CD4-positive, alpha-beta T cell treated with Interleukin-17A for 4 hours (primary cell): ENCODE results near the gene FAM3C.
A peak's percentile ranks its signal among the peaks of the same experiment; 100 is the strongest.

ENCODE experiments used
- DNase-seq: peaks from one replicate; pipeline ENCODE4 v3.0.0-alpha.2; 2020; ENCODE audit warnings: mixed read lengths

The FAM3C gene

DNA sequence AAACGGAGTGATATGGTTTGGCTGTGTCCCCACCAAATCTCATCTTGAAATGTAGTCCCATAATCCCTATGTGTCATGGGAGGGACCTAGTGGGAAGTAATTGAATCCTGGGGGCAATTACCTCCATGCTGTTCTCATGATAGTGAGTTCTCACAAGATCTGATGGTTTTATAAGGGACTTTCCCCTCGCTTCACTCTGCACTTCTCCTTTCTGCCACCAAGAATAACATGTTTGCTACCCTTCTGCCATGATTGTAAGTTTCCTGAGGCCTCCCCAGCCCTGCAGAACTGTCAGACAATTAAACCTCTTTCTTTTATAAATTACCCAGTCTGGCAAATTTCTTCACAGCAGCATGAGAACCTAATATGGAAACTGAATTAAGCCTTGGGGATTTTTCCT, 19.1 kb downstream of the FAM3C start:
- DNase-seq, result no peak

DNA sequence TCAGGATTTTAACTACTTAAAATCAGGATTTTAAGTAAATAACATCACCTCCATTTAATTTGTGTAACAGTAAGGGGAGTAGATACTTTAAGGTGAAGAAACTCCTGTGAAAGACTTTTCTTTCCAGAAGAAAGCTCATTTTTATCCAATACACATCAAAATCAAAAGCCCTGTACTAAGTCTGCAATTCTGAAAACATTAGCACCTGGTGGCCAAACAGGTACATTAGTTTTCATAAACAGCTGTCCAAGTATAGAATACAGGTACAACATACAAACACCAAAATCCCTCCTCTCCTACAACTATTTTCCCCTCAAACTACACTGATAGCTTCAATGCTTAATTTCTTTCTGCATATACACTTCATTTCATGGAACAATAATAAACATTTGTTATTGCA, 22.9 kb downstream of the FAM3C start:
- DNase-seq, result no peak

- DNase-seq, result no peak
Measured at GRCh38 chr7:121372376-121373010, 23.6 kb downstream of the FAM3C start.

DNA sequence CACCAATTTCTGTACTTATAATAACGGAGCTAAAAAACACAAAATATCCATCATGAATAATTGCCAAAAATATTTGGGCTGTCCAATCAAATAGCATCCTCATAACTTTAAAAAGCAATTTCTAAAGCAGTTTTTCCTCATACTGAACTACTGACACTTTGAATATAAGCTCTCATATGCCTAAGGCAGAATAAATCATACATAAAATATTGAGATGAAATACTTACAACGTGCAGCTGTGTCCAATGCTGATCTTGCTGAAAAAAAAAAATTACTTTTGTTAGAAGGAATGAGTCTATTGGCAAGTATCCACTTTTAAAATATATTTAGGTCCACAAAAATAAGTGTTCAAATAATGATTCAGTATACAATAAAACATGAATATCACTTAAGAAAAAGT, 24.2 kb downstream of the FAM3C start:
- no peak for DNase-seq

GRCh38 chr7:121371367-121371766, 24.7 kb downstream of the FAM3C start:
- DNase-seq, result no peak

- DNase-seq, result no peak
Measured at GRCh38 chr7:121369462-121369861, 26.6 kb downstream of the FAM3C start.

GRCh38 chr7:121366852-121367431, 29.2 kb downstream of the FAM3C start:
- peak; percentile 52 for DNase-seq

GRCh38 chr7:121360564-121360963, 35.5 kb downstream of the FAM3C start:
- no peak for DNase-seq

DNA sequence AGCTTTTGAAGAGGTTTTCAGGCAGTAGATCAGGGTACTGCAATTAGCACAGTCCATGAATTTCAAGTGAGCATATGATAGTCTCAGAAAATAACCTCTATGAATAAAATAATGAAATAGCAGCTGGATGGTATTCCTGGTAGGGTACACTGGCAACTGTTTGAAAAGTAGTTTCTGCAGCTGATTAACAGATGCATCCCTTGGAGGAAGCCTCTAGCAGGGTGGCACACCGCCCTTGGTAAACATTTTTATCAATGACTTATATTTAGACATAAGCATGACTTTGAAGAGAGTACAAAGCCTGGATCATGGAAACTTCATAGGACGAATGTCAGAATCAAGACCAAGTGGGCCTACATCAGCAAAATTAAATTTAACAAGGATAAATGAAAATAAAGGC, 40.5 kb downstream of the FAM3C start:
- no peak for DNase-seq

- no peak for DNase-seq
Measured at GRCh38 chr7:121352323-121352722, 43.8 kb downstream of the FAM3C start.

- DNase-seq, result no peak
Measured at GRCh38 chr7:121351682-121352081, 44.4 kb downstream of the FAM3C start.

DNA sequence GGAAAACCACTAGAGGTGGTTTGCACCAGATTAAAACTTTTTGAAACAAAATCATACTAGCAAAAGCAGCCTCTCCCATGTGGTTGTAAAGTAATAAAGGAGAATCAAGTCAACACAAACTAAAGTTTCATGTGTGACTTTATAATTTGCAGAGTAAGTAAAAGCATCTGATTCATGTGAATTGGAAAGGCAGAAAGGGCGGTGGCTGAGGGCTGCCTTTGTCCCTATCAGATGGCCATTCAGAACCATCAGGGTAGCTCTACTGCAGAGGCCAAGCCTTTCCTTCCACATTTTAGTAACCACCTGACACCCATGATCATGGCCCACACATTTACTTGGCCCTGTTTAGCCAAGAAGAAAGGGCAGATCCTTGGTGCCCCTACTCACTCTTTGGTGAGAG, 51.6 kb downstream of the FAM3C start:
- DNase-seq, result no peak

- DNase-seq, result no peak
Measured at GRCh38 chr7:121344093-121344492, 52.0 kb downstream of the FAM3C start.

GRCh38 chr7:121343302-121343701, 52.8 kb downstream of the FAM3C start:
- DNase-seq, result no peak

- no peak for DNase-seq
Measured at GRCh38 chr7:121342631-121343030, 53.5 kb downstream of the FAM3C start.

GRCh38 chr7:121341933-121342332, 54.2 kb downstream of the FAM3C start:
- no peak for DNase-seq

DNA sequence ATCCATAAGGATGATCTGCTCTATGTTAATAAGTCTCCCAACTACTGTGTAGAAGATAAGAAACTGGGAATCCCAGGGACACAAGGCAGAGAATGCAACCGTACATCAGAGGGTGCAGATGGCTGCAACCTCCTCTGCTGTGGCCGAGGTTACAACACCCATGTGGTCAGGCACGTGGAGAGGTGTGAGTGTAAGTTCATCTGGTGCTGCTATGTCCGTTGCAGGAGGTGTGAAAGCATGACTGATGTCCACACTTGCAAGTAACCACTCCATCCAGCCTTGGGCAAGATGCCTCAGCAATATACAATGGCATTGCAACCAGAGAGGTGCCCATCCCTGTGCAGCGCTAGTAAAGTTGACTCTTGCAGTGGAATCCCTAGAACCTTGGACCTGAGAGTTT, 57.0 kb downstream of the FAM3C start:
- no peak for DNase-seq

DNA sequence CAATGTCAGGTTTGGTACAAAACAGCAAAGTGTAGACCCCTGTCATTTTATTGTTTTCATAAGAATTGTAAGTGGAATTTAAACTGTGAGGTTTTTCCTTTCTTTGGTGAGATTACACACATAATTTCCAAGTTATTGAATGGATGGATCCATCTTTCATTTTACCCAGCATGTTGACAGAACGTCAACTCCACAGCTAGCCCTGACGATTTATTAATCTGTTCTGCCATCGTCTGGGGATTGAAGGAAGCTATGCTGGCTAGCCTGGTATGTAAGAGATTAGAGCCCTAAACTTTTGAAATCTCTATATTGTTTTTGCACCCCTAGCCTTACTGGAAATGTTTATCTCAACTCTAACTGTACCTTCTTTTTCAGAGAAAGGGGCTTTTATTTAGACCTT, 58.7 kb downstream of the FAM3C start:
- no peak for DNase-seq

DNA sequence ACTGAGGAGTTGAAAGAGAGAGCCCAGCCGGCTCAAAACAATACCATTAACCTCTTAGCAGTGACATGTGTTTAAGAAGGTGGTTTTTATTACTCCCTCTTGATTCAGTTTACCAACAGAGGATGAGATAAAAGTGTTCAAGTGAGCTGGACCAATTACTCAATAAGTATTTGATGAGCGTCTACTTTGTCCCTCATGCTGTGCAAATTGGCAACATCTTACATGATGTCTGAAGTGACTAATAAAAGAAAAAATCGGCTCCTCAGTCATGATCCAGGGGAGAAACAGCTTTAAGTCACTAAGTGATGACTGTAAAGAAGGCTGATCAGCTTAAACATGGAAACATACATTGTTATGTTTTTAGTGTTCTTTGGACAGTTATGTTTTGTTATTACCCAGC, 59.5 kb downstream of the FAM3C start:
- DNase-seq, result no peak

DNA sequence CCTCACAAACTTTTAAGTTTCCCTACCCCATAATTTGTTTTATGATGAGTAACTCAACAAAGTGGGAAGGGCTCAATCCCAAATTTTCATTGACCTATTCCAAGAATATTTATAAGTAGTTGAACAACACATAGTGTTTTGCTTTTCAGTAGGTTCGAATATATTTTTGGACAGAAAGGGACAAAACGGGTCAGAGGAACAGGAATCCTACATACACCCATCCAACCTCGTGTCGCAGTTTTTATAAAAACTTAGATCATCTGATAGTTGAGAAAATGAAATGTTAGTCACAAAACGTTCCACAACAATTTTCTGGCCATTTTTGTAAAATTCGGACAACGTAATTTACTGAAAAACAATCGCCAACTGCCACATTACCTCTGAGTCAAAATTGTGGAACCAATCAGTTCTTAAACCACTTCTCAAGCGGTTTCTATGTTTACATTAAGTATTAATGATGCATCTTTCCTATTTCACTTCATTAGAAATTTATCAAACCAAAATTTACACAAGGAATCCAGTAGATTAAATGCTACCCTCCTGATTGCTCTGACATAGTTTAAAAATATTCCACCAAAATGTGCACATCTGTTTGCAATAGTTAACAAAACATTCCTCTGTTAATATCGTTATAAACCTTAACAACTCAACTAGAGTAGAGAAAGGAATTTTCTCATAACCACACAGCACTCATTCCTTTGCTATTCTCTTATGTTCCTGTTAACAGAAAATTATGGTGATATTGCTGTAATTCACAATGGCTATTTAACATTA, 61.0 kb downstream of the FAM3C start:
- DNase-seq, result no peak

- no peak for DNase-seq
Measured at GRCh38 chr7:121334376-121334775, 61.7 kb downstream of the FAM3C start.

DNA sequence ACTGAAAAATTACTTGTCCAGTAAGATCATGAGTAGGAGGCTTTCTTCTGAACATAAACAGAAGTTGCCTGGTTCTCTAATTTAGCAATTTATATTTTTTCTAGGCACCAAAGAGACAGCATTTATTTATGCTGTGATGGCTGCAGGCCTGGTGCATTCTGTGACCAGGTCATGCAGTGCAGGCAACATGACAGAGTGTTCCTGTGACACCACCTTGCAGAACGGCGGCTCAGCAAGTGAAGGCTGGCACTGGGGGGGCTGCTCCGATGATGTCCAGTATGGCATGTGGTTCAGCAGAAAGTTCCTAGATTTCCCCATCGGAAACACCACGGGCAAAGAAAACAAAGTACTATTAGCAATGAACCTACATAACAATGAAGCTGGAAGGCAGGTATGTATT, 64.5 kb downstream of the FAM3C start:
- DNase-seq, result no peak

- DNase-seq, result no peak
Measured at GRCh38 chr7:121331048-121331447, 65.1 kb downstream of the FAM3C start.

DNA sequence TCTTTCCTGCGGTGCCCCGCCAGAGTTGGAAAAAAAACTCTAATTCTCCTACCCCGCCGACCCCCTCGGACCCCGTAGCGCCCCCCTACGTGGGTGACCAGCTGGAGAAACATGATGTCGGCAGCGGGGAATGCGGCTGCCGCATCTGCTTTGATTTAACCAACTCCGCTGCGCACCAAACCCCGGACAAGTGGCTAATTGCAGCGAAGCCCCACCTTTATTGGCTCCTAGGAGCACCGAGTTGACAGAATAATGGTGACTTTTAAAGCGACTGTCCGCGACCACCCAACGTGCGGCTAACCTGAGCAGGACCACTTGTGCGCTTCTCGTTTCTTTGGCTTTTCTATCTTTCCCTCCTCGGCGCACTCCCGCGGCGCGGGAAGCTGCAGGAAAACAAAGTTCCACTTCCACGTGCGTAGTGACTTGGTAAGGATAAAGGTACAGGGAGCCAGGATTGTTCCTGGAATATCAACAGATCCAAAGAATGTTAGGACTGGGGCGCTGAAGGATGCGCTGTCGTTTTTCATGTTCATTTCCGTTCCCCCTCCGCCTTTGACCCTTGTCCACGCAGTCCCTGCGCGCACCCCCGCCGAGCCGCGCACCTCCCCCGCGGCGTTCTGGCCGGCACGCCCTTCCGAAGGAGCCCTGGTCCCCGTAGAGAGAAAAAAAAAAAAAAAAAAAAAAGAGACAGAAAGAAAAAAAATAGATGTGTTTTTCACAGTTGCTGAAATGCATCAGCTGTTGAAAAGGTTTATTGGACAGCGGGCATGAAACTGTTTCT, 65.9 kb downstream of the FAM3C start:
- no peak for DNase-seq
